HG03558 (cell line): ENCODE data around the gene DOCK8.
"Not testable (repeated sequence)": the region's sequence is repeated elsewhere in the genome, so short reads cannot be mapped to it uniquely, and the experiment has no call there.

Experiments
- ATAC-seq: cut with Tn5 transposase; IDR thresholded peaks from one replicate; pipeline ENCODE4 v1.9.1; 2021; ENCODE audit warnings: moderate number of reproducible peaks; ENCODE audit not compliant: unreplicated experiment; ENCODE audit errors: extremely low read depth

DOCK8 gene

DNA sequence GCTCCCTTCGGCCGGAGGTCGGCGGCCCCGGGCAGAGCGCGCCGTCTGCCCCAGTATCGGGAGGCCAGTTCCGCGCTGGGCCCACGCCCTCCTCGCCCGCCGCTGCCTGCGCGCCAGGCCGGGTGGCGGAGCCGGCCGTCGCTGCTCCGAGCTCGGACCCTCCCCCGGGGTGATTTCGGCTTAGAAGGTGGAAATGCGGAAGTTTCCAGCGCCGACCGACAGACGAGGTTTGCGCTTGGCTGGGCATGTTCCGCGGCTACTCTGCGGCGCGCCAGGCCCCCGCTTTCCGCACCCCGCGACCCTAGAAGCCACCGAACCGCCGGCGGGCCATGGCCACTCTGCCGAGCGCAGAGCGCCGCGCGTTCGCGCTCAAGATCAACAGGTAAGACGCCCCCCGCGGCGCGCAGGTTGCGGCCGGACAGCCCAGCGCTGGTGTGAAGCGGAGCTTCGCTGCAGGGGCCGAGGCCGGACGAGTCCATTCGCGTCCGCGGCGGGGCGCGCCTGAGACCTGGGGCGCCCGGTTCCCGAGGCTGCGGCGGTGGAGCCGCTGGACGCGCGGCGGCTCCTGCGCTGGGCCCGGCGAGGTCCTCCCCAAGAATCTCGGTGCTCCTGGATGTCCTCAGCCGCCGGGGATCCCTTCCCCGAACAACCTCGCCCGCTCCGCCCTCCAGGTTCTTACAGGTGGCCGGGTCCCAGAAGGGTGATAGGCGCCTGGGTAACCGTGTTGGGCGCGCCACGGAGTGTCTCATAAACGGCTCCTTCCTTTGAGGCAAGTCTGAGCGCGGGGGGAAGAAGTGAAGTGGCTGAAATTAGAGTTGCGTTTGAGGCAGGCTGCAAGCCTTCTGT, at the start of gene DOCK8:
Gene DOCK8 (plus strand): TSS at position 218 of the 846 bp plus-strand sequence. CDS start 112 bp downstream, at position 330.
- ATAC-seq: peak; percentile 71

DNA sequence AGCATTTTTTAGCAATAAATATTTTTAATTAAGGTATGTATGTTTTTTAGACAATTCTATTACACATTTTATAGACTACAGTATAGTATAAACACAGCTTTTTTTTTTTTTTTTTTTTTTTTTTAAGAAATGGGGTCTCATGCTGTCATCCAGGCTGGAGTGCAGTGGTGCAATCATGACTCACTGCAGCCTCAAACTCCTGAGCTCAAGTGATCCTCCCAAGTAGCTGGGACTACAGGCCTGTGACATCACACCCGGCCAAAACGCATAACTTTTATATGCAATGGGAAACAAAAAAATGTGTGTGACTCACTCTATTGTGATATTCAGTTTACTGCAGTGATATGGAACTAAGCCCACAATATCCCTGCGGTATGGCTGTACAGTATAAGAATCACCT, 44.9 kb upstream of the DOCK8 start:
- ATAC-seq: not testable (repeated sequence)

DNA sequence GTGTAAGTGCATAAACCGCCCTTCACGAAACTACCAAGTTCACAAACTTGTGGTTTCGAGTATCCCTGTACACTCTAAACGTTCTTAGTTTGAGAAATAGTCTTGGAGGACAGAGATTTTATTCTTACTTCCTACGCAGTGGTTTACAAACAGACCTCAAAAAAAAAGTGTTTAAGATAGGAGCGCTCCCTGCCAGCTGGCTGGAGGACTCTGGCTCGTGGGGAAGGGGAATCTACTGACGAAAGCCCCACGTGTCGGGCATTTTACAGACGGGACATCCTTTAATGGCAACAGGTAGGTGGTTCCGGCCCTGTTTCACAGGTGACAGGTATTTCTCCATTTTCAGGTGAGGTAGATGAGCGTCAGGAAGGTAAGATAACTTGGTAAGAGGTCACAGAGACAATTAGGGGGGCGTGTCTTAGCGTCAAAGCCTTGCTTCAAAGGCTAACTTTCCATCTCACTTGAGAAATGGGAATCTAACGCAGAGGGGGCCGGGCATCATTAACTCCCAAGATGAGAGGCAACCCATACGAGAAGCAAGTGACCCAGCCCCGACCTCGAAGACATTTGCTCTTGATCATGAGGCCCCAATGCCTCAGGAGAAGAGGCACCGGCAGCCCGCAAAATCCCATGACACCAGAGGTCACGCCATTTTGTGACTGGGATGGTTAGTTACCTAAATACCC, 36.4 kb upstream of the DOCK8 start:
- ATAC-seq: not testable (repeated sequence)

DNA sequence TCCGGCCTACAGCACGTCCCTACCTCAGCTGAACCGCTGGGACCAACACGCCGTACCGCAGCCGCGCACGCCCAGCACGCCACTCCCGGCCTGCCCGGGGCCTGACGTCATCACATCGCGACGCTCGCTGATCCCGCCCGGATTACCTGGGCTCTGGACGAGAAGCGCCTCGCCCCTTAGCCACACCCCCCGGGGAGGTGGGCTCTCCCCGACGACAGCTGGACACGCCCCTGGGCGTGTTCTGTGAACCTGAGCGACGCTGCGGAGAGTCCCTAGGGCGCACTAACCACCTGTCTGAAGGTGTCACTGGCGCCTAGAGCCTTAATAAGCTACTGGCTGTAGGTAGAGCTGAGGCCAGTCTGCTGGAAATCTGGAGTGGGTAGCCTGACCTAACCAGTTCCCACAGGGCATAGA, 35.7 kb upstream of the DOCK8 start, which contains the start of gene ZNG1A:
Gene ZNG1A (minus strand): TSS at position 87 of the 414 bp plus-strand sequence. CDS start 87 bp downstream, outside the sequence.
- not testable (repeated sequence) for ATAC-seq

DNA sequence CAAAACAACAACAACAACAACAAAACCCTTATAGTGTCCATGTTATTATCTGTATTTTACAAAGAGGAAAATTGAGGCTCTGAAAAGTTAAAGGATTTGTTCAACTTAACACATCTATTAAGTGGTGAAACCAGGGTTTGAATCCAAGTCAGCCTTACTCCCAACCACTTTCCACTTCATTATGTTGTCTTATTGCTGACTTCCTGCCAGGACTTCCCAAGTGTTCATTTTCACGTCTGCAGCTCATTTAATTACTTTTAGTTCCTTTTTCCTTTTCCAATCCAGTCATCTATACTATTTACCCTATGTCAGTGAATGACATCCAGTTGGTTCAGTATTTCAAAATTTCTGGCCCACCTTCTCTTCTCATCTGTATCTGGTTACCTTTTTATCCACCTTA, 15.1 kb upstream of the DOCK8 start:
- not testable (repeated sequence) for ATAC-seq

DNA sequence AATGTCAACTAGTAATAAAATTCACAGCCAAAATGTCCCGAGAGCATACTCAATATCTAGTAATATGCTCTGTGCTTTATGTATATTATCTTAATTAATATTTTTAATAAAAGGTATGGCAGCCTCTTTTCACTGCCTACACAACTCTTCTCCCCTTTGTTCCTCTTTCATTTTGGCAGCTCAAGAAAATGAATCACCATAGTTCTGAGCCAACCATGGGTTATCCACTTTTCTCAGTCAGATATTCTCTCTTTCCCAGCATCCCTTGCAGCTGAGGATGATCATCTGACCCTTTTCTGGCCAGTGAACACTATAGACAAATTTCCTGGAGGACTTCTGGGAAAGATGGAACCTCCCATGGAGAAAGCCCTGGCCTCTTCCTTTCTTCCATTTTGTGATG, 8.2 kb upstream of the DOCK8 start:
- ATAC-seq: no peak

DNA sequence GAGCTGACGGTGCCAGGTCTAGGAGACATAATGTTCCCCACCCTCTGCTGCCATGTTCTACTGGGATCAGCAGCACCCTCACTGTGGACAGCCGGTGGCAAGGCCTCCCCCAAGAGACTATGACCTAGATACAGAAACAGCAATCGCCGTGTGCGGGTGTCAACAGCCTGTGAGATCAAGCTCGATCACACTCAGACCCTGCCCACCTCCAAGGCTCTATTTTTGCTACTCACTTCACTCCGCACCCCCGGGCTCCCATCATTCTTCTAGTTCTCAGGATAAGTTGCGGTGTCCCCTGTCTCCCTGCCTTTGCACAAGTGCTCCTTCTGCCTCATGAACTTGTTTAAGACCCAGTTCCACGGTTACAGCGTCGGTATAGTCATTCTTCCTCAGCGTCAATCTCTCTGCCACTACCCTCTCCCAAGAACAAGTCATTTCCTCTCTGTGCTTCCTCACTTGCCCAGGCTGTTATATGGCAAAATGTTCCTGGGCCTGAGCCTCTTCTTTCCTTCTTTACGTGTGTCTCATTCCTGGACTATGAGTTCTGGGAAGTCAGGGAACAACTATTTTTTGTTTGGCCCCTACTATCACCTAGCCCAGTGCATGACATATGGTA, 5.4 kb upstream of the DOCK8 start:
- no peak for ATAC-seq

DNA sequence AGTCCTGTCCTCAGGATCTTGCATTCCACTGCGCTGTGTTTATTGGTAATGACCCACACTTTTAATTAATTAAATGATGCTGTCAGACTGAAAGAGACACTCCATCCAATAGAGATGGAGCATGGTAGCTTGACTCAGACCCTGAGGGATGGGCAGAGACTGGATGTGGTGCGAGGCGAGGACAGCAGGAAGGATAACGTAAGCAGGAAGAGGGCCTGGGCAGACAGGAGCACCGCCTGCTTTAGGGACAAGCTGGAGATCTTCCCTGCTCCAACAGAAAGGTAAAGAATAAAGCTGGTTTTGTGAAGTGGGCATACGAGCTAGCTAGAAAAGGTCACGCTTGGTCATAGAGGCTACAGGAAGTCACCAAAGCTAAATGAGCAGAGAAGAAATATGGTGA, 3.6 kb upstream of the DOCK8 start:
- no peak for ATAC-seq

DNA sequence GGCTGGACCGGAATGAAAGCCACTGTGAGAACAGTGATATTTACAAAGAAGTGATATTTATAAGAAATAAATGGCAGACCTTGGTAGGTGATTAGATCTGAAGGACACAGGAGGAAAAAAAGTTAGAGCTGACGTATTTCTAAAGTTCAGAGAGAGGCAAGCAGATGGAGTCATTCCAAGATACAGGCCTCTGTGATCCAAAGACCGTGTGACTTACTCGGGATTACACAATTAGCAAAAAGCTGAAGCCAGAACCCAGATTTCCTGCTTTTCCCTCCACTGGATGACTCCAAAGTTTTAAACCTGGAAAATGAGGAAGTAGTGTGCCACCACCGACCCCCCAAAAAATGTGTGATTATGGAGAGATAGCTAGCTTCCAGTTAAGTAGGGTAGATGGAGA, 3.1 kb upstream of the DOCK8 start:
- no peak for ATAC-seq

DNA sequence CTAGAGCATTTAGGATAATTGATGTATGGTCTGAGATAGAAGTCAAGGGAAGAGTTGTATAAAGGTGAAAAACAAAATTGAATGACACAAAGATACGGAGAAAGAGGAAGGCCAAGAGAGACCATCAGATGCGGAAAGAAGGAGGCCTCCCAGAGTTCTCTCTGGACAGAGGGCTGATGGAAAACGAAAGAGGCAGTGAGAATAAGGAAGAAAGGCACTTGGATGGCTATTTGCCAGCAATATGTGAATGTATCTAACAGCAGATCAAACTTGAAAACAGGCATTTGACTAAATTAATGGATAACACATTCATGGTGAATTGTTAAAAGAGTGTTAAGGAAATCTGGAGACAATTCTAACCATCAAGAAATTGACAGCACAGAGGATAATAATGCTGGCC, 2.4 kb upstream of the DOCK8 start:
- ATAC-seq: no peak

DNA sequence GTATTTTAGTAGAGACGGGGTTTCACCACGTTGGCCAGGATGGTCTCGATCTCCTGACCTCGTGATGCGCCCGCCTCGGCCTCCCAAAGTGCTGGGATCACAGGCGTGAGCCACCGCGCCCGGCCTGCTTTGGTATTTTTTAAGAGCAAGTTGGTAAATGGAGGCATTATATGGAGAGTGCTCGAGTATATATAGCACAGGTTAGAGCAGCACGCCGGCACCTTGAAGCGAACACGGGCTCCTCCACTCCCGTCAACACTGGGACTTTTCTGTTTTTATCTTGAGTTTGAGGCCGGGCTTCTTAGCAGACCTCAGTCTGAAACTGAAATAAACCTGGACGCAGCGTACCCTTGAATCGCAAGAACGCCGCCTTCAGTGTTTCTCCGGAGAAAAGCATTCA, 764 bp upstream of the DOCK8 start:
- ATAC-seq: not testable (repeated sequence)

DNA sequence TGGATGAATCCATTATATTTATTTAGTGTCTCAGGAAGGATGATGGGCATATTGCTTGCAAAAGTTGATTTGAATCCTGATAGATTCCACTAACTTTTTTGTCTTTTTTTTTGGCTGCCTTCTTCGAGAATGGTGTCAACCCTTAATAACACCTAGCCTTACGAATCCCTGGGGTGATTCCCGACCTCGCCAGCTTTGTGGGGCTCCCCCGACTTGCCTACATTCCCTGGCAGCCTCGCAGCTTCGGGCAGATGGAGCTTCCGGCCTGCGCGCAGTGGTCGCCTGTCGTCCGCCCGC, 366 bp upstream of the DOCK8 start:
- ATAC-seq: no peak

DNA sequence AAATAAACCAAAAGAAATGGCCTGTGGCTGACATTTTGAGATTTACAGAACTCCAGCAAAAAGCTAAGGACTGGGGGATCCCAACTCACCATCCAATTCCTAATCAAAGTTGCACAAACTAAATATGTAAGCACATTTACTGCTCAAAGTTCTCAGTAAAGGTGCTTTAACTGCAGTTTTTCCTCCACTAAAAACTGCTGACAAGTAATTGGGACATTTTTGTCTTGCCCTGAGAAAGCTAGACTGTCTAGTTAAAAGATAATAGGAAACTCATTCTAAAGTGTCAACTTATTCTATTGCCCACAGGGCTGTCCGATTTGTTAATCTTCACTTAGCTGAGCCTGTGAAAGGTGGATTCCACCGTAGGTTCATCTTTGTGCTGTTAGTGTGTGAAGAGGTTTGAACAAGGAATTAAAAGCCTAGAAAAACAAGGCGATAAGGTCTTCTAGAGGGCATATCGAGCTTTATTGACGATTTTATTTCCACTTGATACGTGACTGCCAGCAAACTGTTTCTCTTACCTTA, 1.0 kb downstream of the DOCK8 start:
- no peak for ATAC-seq

DNA sequence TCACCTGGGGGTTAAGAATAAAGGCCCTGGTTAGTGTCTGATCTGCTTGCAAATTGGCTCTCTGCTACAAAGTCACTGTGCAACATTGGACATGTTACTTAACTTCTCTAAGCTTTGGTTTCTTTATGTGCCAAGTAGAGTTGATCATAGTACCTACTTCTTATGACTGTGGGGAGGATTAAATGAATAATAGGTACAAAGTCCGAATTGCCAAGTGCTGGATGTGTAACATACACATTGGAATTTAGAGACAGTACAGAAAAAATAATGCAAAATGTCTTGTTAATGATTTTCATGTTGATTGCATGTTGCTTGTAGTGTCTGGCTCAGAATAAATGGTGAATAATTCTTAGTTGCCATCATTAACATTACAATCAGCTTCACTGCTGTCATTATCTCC, 2.2 kb downstream of the DOCK8 start:
- no peak for ATAC-seq

DNA sequence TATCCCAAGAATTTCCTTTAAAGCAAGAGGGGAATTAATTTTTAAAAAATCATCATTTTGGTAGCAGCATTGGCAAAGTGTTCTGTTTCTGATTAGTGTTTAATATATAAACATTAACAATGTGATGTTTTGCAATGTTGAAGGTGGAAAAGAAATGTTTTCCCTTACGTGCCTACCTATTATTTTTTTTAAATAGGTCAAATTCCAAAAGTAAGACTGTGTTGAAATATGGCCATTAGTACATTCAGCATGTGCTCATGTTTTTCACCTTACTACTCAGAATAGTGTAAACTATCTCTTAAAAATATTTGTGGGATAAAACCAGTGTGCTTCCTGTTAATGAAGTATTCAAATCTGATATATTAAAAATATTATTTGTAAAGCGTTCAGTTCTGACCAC, 3.3 kb downstream of the DOCK8 start:
- no peak for ATAC-seq

DNA sequence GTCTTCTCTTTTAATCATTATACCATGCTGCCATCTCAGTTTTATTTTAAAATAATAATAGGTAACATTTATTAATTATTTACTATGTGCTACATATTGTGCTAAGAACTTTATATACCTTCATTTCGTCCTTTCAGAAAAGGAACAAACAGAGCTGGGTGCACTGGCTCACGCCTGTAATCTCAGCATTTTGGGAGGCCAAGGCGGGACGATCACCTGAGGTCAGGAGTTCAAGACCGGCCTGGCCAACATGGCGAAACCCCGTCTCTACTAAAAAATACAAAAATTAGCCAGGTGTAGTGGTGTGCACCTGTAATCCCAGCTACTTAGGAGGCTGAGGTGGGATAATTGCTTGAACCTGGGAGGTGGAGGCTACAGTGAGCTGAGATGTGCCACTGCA, 4.4 kb downstream of the DOCK8 start:
- ATAC-seq: not testable (repeated sequence)

DNA sequence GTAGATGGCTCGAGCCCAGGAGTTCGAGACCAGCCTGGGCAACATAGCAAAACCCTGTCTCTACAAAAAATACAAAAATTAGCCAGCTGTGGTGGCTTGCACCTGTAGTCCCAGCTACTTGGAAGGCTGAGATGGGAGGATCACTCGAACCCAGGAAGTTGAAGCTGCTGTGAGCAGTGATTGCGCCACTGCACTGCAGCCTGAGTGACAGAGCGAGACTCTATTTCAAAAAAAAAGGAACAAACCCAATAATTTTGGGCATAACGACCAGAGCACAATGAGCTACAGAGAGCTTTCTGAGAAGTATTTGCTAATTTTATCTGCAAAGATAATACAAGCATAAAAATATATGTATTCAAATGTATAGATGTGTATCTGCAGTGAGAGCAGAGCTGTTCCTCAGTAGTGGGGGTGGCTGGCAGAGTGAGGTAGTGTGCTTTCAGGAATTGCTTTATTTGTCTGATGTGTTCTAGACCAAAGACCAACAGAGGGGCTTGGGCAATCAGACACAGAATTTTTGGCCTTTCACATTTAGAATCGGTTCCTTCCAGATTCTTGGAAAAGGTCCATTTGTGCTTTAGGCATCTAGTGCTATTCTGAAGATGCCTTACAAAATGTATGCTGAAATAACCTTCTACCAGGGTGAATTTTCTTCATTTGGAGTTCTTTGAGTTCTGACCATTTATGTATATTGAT, 5.2 kb downstream of the DOCK8 start:
- no peak for ATAC-seq

DNA sequence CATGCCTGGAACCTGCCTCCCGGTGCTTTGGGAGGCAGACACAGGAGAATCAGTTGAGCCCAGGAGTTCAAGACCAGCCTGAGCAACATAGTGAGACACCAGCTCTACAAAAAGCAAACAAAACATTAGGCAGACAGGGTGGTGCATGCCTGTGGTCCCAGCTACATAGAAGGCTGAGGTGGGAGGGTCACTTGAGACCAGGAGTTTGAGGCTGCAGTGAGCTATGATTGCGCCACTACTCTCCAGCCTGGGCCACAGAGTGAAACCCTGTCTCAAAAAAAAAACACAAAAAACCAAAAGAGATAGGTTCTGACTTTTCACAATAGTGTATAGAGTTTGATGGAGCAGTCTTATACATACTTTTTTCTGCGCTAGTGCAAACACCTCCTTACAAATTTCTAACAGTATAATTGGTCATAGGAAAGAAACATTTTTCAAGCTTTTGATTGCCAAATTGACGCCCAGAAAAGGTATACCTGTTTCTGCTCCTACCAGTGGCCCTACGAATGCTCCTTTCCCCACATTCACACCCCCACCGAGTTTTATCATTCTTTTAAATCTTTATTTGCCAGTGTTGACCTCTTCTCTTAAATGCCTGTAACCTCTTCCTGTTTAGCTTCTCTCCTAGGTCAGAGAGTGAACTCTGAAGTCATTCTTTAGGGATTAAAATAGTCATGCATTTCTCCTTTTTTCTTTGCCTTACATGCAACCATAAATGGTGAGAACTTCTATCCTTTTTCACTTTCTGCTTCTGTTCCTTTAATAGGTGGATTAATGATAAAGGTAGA, 7.5 kb downstream of the DOCK8 start:
- ATAC-seq: no peak

DNA sequence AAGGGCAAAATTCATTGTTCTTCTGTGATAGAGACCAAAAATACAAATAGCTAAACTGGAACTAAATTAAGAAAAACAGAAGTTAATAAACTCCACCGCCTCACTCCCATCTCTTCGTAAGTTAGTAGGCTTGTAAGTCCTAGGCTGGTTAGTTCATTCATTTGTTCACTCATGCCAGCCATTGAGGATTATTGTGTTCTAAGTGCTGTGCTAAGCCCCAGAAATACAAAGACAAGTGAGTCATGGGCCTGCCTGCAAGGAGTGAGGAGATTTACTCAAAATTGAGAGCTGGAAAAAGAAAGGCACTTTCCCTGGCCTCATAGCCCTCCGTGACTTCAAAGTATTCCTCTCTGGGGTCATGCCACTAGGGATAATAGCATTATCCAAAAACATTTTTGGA, 8.5 kb downstream of the DOCK8 start:
- ATAC-seq: no peak

DNA sequence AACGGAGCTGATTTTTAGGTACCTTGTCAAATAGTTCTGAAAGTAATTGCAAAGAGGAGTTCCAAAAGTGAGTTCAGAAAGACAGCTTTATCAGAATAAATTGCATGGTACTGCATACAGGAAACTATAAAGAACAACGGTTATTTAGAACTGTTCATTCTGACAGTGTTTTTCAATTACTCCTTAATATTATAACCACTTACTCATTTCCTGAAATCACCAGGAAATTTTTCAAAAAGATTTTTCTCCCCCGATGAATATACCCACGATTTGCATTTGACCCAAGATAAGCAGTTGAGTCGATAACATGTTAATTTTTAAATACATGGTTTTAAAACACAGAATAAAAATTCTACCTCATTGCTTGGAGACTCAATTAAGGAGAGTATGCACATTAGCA, 9.4 kb downstream of the DOCK8 start:
- no peak for ATAC-seq
